ENCODE measurements around the gene PHAF1.
A peak's percentile ranks its signal among the peaks of the same experiment; 100 is the strongest.

PHAF1 gene

GRCh38 chr16:67179421-67180080 is 69.8 kb downstream of the PHAF1 start:
- H3K9ac ChIP-seq = no peak overlapping the region
- H3K4me2 ChIP-seq = peak overlapping the region in 6 of 11 experiments; percentile 2 to 97 (median 90); a peak in 7 of 22 replicates
- peaks cover 55 to 84% (median 70%) of the 10 kb centered on the region in 10 experiments for H3K4me1 ChIP-seq
- H3K9me3 ChIP-seq (replicated peaks in 1 of 11) = no peaks in the 10 kb centered on the region
- no peak overlapping the region for H3K27ac ChIP-seq
- no peak for TF ChIP-seq Cebpa-rat (IDR thresholded peaks at IDR 0.05)
- peaks cover 0 to 30% (median 9%) of the 10 kb centered on the region in 11 experiments; a peak in 10 of 22 replicates for H3K36me3 ChIP-seq
- H3K27me3 ChIP-seq = peaks cover 16 to 33% (median 25%) of the 10 kb centered on the region in 11 experiments
- peaks cover 22 to 91% (median 74%) of the 10 kb centered on the region in 11 experiments; a peak in 21 of 22 replicates for H4K20me1 ChIP-seq
- H3K4me3 ChIP-seq = no peak overlapping the region

- peak overlapping the region in 4 of 11 experiments; percentile 13 to 92 (median 35); a peak in 1 of 22 replicates for H3K9ac ChIP-seq
- H3K4me1 ChIP-seq = peaks cover 55 to 84% (median 70%) of the 10 kb centered on the region in 10 experiments
- H3K4me2 ChIP-seq = peak overlapping the region in 10 of 11 experiments; percentile 2 to 100 (median 96); a peak in 16 of 22 replicates
- peaks cover 22 to 91% (median 74%) of the 10 kb centered on the region in 11 experiments; a peak in 21 of 22 replicates for H4K20me1 ChIP-seq
- TF ChIP-seq Cebpa-rat (IDR thresholded peaks at IDR 0.05) = no peak
- no peak overlapping the region for H3K27ac ChIP-seq
- H3K4me3 ChIP-seq = no peak overlapping the region
- H3K27me3 ChIP-seq = peaks cover 22 to 39% (median 31%) of the 10 kb centered on the region in 11 experiments
- peaks cover 0 to 26% (median 9%) of the 10 kb centered on the region in 11 experiments; a peak in 10 of 22 replicates for H3K36me3 ChIP-seq
- no peaks in the 10 kb centered on the region for H3K9me3 ChIP-seq (replicated peaks in 1 of 11)
These were observed 70.4 kb downstream of the PHAF1 start for GRCh38 chr16:67180166-67180565.

GRCh38 chr16:67181346-67181745 is 71.6 kb downstream of the PHAF1 start:
- Histone ChIP-seq H3K4me2 (peak overlapping the region; percentile 88 to 100 (median 95)), H3K9ac (peak overlapping the region in 10 of 11 experiments; percentile 9 to 93 (median 30); a peak in 12 of 22 replicates), H3K36me3 (peaks cover 0 to 14% (median 6%) of the 10 kb centered on the region in 11 experiments; a peak in 10 of 22 replicates), H3K9me3 (replicated peaks in 1 of 11) (no peaks in the 10 kb centered on the region), H3K4me1 (peaks cover 52 to 81% (median 74%) of the 10 kb centered on the region in 10 experiments), H3K27ac (no peak overlapping the region), H3K27me3 (peaks cover 23 to 48% (median 41%) of the 10 kb centered on the region in 11 experiments), H3K4me3 (peak overlapping the region in 3 of 10 experiments; percentile 23 to 75 (median 72); a peak in 4 of 20 replicates), H4K20me1 (peaks cover 22 to 88% (median 66%) of the 10 kb centered on the region in 11 experiments; a peak in 21 of 22 replicates)
- TF ChIP-seq Cebpa-rat (IDR thresholded peaks at IDR 0.05) = no peak

GRCh38 chr16:67182288-67182687 is 72.5 kb downstream of the PHAF1 start:
- H3K4me1 ChIP-seq = peaks cover 52 to 75% (median 70%) of the 10 kb centered on the region in 10 experiments

GRCh38 chr16:67183284-67183626 is 73.5 kb downstream of the PHAF1 start:
- H3K27ac ChIP-seq = peak overlapping the region in 10 of 11 experiments; percentile 84 to 95 (median 92); a peak in 20 of 22 replicates

More at GRCh38 chr16:67182288-67182687, 72.5 kb downstream of the PHAF1 start:
- no peak for TF ChIP-seq Cebpa-rat (IDR thresholded peaks at IDR 0.05)
- peak overlapping the region; percentile 61 to 80 (median 71); a peak in 18 of 20 replicates for H3K4me3 ChIP-seq
- peak overlapping the region; percentile 84 to 93 (median 89); a peak in 19 of 22 replicates for H3K9ac ChIP-seq
- H3K4me2 ChIP-seq = peak overlapping the region; percentile 88 to 100 (median 95)
- peaks cover 23 to 48% (median 39%) of the 10 kb centered on the region in 11 experiments for H3K27me3 ChIP-seq
- no peaks in the 10 kb centered on the region for H3K9me3 ChIP-seq (replicated peaks in 1 of 11)
- peaks cover 0 to 11% (median 0%) of the 10 kb centered on the region in 11 experiments; a peak in 6 of 22 replicates for H3K36me3 ChIP-seq
- peak overlapping the region in 2 of 11 experiments; percentile 90 to 95; a peak in 3 of 22 replicates for H3K27ac ChIP-seq
- peaks cover 22 to 82% (median 57%) of the 10 kb centered on the region in 11 experiments; a peak in 21 of 22 replicates for H4K20me1 ChIP-seq

GRCh38 chr16:67183627-67184452 is 74.1 kb downstream of the PHAF1 start, which contains the start of gene MATCAP1:
Gene MATCAP1, minus strand, starts transcription at chr16:67183963. Its CDS starts 3,353 bp downstream, at chr16:67180610.
- H3K9ac ChIP-seq = peak within 1 kb of the TSS; percentile 84 to 93 (median 89)
- H3K27me3 ChIP-seq = peaks cover 11 to 32% (median 24%) of the 10 kb centered on the region in 11 experiments
- peak in 4 of 11 experiments; percentile 18 to 55 (median 30); a peak in 3 of 22 replicates for TF ChIP-seq Cebpa-rat (IDR thresholded peaks at IDR 0.05)
- peak within 1 kb of the TSS; percentile 94 to 100 (median 99) for H3K4me2 ChIP-seq
- H3K27ac ChIP-seq = peak within 1 kb of the TSS; percentile 77 to 95 (median 91)
- H4K20me1 ChIP-seq = peaks cover 20 to 66% (median 42%) of the 10 kb centered on the region in 11 experiments; a peak in 21 of 22 replicates
- no peaks in the 10 kb centered on the region for H3K9me3 ChIP-seq (replicated peaks in 1 of 11)
- peaks cover 0 to 11% (median 0%) of the 10 kb centered on the region in 11 experiments; a peak in 5 of 22 replicates for H3K36me3 ChIP-seq
- peak within 1 kb of the TSS; percentile 61 to 80 (median 71) for H3K4me3 ChIP-seq
- H3K4me1 ChIP-seq = peaks cover 46 to 62% (median 57%) of the 10 kb centered on the region in 10 experiments

More at GRCh38 chr16:67183284-67183626, 73.5 kb downstream of the PHAF1 start:
- peaks cover 22 to 72% (median 48%) of the 10 kb centered on the region in 11 experiments; a peak in 21 of 22 replicates for H4K20me1 ChIP-seq
- H3K4me1 ChIP-seq = peaks cover 50 to 67% (median 62%) of the 10 kb centered on the region in 10 experiments
- no peaks in the 10 kb centered on the region for H3K9me3 ChIP-seq (replicated peaks in 1 of 11)
- H3K4me2 ChIP-seq = peak overlapping the region; percentile 88 to 100 (median 95)
- H3K36me3 ChIP-seq = peaks cover 0 to 11% (median 0%) of the 10 kb centered on the region in 11 experiments; a peak in 5 of 22 replicates
- peak overlapping the region; percentile 61 to 80 (median 71) for H3K4me3 ChIP-seq
- TF ChIP-seq Cebpa-rat (IDR thresholded peaks at IDR 0.05) = no peak
- H3K27me3 ChIP-seq = peaks cover 15 to 38% (median 29%) of the 10 kb centered on the region in 11 experiments
- peak overlapping the region; percentile 84 to 93 (median 89) for H3K9ac ChIP-seq

GRCh38 chr16:67184453-67184994 is 74.8 kb downstream of the PHAF1 start:
- peak overlapping the region; percentile 84 to 93 (median 89); a peak in 20 of 22 replicates for H3K9ac ChIP-seq
- peak overlapping the region; percentile 94 to 100 (median 99) for H3K4me2 ChIP-seq
- peaks cover 0 to 11% (median 0%) of the 10 kb centered on the region in 11 experiments; a peak in 5 of 22 replicates for H3K36me3 ChIP-seq
- peaks cover 46 to 56% (median 54%) of the 10 kb centered on the region in 10 experiments for H3K4me1 ChIP-seq
- no peaks in the 10 kb centered on the region for H3K9me3 ChIP-seq (replicated peaks in 1 of 11)
- H3K4me3 ChIP-seq = peak overlapping the region; percentile 61 to 80 (median 71)
- H3K27ac ChIP-seq = no peak overlapping the region
- H3K27me3 ChIP-seq = peaks cover 9 to 27% (median 18%) of the 10 kb centered on the region in 11 experiments
- H4K20me1 ChIP-seq = peaks cover 13 to 59% (median 35%) of the 10 kb centered on the region in 11 experiments; a peak in 21 of 22 replicates
- TF ChIP-seq Cebpa-rat (IDR thresholded peaks at IDR 0.05) = no peak

All from BLaER1 treated with 17β-estradiol and CSF1 and Interleukin-3, amounts not matched to agents 10 nM and 100 nM (cell line).